Measurements from ENCODE around the gene MCF2L2. TPM values are rescaled to one million over a fixed set of nuclear protein-coding genes. Genes with fewer than 3 reads are reported as not detected.
"Not testable (repeated sequence)": the region's sequence is repeated elsewhere in the genome, so short reads cannot be mapped to it uniquely, and the experiment has no call there.

MCF2L2 gene
- total RNA-seq, 1 donor from 2014 or later: 2.1 TPM

DNA sequence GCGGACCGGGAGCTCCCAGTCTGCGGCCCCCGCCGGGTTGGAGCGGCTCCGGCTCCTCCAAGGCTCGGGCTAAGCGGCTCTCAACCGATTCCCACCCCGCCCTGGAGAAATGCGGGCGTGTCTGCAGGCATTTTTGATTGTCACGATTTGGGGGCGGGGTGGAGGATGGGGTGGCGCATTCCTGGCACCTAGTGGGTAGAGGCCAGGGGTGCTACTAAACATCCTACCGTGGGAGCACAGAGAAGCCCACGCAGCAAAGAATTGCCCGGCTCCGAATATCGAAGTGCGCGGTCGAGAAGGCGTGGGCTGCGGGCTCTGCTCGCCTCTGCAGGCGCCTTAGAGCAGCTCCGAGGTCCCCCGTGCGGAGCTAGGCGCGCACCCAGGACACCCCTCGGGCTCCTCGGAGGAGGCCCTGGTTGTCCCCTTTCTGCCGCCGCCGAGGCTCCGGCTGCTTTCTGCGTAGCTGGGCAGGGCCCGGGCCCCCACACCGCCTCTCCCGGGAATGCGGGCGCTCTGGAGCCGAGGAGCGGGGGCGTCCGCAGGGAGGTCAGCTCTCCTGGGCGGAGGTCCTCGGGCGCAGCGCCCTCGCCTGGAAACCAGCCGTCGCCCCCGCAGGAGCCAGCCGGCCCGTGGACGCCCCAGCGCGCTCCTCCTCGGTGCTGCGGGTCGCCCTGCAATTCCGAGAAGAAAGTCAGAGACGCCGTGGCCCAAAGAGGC is 249.4 kb downstream of the MCF2L2 start:
- DNase-seq (ENCODE audit: low read depth, low spot score): peak; percentile 40

DNA sequence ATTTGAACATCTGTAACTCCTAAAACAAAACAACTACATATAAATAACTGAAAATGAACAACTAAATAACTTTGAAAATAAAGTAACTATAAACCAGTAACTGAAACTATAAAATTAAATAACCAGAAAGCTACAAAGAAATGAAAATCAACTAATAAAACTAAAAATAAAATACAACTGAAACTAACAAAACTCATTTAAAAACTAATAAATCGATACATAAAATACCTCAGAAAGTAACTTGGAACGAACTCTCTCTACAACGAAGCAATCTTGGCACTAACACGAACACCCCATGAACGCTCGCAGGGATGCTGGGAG is 249.9 kb downstream of the MCF2L2 start:
- Mint-ChIP-seq H3K4me1 (peaks cover 14% of the 10 kb centered on the region), H3K27me3 (ENCODE audit: low read depth) (peaks cover 45% of the 10 kb centered on the region), H3K36me3 (ENCODE audit: low read depth) (no peaks in the 10 kb centered on the region), H3K27ac (ENCODE audit: unreplicated experiment) (no peak overlapping the region), H3K9me3 (no peaks in the 10 kb centered on the region), H3K4me3 (peak overlapping the region; percentile 87)
- TF ChIP-seq, protein P1, sequence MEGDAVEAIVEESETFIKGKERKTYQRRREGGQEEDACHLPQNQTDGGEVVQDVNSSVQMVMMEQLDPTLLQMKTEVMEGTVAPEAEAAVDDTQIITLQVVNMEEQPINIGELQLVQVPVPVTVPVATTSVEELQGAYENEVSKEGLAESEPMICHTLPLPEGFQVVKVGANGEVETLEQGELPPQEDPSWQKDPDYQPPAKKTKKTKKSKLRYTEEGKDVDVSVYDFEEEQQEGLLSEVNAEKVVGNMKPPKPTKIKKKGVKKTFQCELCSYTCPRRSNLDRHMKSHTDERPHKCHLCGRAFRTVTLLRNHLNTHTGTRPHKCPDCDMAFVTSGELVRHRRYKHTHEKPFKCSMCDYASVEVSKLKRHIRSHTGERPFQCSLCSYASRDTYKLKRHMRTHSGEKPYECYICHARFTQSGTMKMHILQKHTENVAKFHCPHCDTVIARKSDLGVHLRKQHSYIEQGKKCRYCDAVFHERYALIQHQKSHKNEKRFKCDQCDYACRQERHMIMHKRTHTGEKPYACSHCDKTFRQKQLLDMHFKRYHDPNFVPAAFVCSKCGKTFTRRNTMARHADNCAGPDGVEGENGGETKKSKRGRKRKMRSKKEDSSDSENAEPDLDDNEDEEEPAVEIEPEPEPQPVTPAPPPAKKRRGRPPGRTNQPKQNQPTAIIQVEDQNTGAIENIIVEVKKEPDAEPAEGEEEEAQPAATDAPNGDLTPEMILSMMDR (conservative IDR thresholded peaks at IDR 0.05): no peak
- no peak for DNase-seq (ENCODE audit: low read depth, low spot score)

More for the DNA sequence above, 249.4 kb downstream of the MCF2L2 start:
- Mint-ChIP-seq H3K27me3 (ENCODE audit: low read depth) (peaks cover 42% of the 10 kb centered on the region), H3K9me3 (no peaks in the 10 kb centered on the region), H3K36me3 (ENCODE audit: low read depth) (no peaks in the 10 kb centered on the region), H3K27ac (ENCODE audit: unreplicated experiment) (no peak overlapping the region), H3K4me1 (peaks cover 14% of the 10 kb centered on the region), H3K4me3 (peak overlapping the region; percentile 87)
- TF ChIP-seq, protein P1 (conservative IDR thresholded peaks at IDR 0.05): peak; percentile 42

DNA sequence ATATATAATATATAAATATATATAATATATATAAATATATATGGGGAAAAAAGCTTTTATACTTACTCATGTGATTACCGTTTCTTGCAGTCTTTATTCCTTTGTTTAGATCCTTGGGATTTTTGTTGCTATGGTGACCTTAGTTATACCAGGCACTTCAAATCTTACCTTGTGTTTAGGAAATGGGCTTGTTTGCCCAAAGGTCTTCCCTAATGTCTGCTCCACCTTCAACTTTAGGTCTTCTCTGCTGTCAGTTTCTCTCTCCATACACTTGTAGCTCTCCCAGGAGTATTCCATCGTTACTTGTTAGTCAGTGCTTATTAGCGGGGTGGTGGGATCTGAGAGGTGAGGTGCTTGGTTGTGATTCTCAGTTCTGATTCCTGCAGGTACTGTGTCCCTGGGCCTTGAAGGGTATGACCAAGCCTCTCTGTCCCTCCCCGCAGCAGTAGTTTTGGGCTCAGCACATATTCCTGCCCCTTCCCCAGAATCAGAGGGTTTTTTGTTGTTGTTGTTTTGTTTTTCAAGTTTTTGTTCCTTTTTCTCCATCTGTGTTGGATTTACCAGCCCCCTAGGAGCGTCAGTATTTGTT is 256.3 kb downstream of the MCF2L2 start:
- TF ChIP-seq, protein P1 (conservative IDR thresholded peaks at IDR 0.05): no peak
- Mint-ChIP-seq H3K27ac (ENCODE audit: unreplicated experiment) (no peak overlapping the region), H3K4me3 (no peak overlapping the region), H3K36me3 (ENCODE audit: low read depth) (no peaks in the 10 kb centered on the region), H3K27me3 (ENCODE audit: low read depth) (peaks cover 23% of the 10 kb centered on the region), H3K9me3 (peaks cover 4% of the 10 kb centered on the region), H3K4me1 (no peaks in the 10 kb centered on the region)
- DNase-seq (ENCODE audit: low read depth, low spot score): no peak

DNA sequence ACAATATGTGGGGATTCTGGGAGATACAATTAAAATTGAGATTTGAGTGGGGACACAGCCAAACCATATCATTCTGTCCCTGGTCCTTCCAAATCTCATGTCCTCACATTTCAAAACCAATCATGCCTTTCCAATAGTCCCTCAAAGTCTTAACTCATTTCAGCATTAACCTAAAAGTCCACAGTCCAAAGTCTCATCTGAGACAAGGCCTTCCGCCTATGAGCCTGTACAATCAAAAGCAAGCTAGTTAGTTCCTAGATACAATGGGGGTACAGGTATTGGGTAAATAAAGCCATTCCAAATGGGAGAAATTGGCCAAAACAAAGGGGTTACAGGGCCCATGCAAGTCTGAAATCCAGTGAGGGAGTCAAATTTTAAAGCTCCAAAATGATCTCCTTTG is 260.4 kb downstream of the MCF2L2 start:
- not testable (repeated sequence) for H3K36me3 Mint-ChIP-seq (ENCODE audit: low read depth); H3K9me3 Mint-ChIP-seq; DNase-seq (ENCODE audit: low read depth, low spot score); H3K27ac Mint-ChIP-seq (ENCODE audit: unreplicated experiment); H3K4me3 Mint-ChIP-seq; H3K4me1 Mint-ChIP-seq
- H3K27me3 Mint-ChIP-seq (ENCODE audit: low read depth): peaks cover 14% of the 10 kb centered on the region

DNA sequence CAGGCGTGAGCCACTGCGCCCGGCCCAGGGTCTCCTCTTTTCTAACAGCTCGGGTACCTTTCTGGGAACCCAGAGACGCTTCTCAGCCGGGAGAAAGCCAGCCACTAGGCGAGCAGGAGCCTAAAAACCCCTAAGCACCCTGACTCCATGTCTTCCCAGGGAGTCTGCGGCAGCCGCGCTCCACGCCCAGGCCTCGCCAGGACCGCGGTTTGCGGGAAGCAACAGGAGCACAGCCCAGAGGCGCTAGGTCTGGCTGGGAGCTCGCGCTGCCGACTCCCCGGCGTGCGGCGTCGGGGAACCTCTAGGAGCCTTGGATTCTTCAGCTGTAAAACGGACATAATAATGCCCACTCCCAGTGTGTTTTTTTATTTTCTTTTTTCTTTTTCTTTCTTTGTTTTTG is 264.9 kb downstream of the MCF2L2 start:
- H3K36me3 Mint-ChIP-seq (ENCODE audit: low read depth): no peaks in the 10 kb centered on the region
- H3K9me3 Mint-ChIP-seq: peaks cover 4% of the 10 kb centered on the region
- DNase-seq (ENCODE audit: low read depth, low spot score): no peak
- peaks cover 9% of the 10 kb centered on the region for H3K4me1 Mint-ChIP-seq
- H3K4me3 Mint-ChIP-seq: peak overlapping the region; percentile 44
- H3K27ac Mint-ChIP-seq (ENCODE audit: unreplicated experiment): no peak overlapping the region
- H3K27me3 Mint-ChIP-seq (ENCODE audit: low read depth): peaks cover 38% of the 10 kb centered on the region
- TF ChIP-seq, protein P1 (conservative IDR thresholded peaks at IDR 0.05): no peak
